ENCODE results near the gene FARP1.

FARP1 gene

DNA sequence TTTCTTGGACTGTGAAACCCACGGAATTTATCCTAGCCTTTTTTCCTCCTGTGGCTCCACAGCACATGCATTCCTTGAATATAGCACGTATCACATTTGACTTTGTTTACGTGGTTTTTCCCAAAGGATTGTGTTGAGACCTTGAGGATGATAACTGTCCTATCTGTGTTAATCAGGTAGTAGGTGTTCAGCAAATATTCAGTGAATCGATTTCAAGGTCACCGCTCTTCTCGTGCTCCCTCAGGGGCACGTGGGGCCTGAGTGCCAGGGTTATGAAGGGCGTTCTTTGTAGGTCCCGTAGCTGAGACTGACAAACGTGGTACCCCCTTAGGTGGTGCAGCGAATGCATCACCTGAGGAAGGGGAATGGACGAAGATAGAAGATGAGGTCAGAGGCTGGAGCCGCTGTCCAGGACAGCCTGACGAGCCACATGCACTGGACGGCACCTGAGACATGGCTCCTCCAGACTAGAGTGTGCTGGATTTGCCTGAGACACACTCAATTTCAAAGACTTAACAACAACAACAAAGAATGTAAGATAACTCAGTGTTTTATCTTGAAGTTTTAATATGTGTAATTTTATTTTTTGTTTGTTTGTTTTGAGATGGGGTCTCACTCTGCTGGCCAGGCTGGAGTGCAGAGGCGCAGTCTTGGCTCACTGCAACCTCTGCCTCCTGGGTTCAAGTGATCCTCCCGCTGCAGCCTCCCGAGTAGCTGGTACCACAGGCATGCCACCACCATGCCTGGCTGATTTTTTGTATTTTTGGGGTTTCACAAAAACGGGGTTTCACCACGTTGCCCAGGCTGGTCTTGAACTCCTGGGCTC, 165.4 kb downstream of the FARP1 start:
- no peak for DNase-seq (ENCODE audit: low read depth in 2 of 2)

GRCh38 chr13:98309569-98310335, 166.9 kb downstream of the FARP1 start:
- no peak for DNase-seq (ENCODE audit: low read depth in 2 of 2)

- no peak for DNase-seq (ENCODE audit: low read depth in 2 of 2)
These were observed 167.7 kb downstream of the FARP1 start for GRCh38 chr13:98310485-98311199.

GRCh38 chr13:98311200-98311548, 168.3 kb downstream of the FARP1 start:
- no peak for DNase-seq (ENCODE audit: low read depth in 2 of 2)

DNA sequence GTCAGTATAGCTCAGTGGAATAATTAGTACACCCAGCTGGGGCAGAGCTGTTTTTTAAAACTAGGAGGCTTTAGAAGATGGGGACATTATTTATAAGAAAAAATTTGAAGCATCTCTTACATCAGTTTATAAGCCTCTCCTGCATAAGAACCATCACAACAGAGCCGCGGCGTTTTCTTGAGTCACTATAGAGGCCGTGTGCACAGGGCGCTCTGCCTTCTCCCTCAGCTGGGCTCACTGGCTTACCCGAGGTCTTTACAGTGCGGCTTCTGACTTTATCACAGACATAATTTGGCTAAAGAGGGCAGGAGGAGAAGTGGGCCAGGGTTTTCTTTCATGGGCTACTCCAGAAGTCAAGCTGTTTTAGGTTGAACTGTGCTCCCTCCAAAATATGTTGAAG, 169.7 kb downstream of the FARP1 start:
- DNase-seq (ENCODE audit: low read depth in 2 of 2) = no peak

GRCh38 chr13:98313023-98313921, 170.4 kb downstream of the FARP1 start:
- DNase-seq (ENCODE audit: low read depth in 2 of 2) = no peak

- no peak for DNase-seq (ENCODE audit: low read depth in 2 of 2)
These were observed 171.0 kb downstream of the FARP1 start for GRCh38 chr13:98313922-98314292.

GRCh38 chr13:98315466-98315865, 172.6 kb downstream of the FARP1 start:
- no peak for DNase-seq (ENCODE audit: low read depth in 2 of 2)

GRCh38 chr13:98315902-98316301, 173.0 kb downstream of the FARP1 start:
- no peak for DNase-seq (ENCODE audit: low read depth in 2 of 2)

DNA sequence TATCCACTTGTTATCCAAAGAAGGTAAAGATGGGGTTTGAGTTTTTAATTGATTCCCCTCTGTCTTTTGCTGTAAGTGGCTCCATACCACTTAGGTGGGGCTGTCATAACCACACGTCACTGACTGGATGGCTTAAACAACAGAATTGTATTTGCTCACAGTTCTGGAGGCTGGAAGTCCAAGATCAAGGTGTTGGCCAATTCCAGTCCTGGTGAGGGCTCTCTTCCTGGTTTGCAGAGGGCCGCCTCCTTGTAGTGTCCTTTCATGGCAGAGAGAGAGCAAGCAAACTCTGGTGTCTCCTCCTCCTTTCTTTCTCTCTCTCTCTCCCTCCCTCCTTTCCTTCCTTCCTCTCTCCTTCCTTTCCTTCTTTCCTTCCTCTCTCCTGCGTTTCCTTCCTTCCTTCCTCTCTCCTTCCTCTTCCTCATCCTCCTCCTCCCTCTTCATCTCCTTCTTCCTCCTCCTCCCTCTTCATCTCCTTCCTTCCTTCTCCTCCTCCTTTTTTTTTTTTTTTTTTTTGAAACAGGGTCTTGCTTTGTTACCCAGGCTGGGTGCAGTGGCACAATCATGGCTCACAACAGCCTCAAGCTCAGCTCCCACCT, 174.8 kb downstream of the FARP1 start:
- no peak for DNase-seq (ENCODE audit: low read depth in 2 of 2)

DNA sequence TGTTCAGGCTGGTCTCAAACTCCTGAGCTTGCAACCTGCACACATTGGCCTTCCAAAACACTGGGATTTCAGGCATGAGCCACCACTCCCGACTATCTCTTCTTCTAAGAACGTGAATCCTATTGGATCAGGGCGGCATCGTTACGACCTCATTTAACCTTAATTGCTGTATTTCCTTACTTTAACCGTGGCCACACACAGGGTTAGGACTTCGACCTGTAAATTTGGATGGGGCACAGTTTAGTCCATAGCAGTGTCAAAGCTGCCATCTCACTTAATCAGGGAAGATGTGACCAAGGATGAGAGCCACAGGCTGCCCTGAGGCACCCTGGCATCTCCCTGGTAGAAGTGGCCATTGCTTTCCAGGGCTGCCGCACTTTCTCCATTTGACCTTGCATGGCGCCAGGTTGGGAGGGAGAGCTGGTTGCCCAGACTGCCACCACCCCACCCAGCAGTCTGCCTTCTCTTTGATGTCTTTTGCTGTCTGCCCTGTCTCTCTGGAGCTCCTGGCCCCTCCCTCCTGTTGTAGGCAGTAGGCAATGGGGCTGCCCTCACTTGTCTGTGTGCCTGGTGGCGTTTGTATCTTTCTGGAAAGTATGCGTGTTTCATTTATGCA, 175.5 kb downstream of the FARP1 start:
- DNase-seq (ENCODE audit: low read depth in 2 of 2) = no peak

GRCh38 chr13:98320561-98321105, 177.7 kb downstream of the FARP1 start:
- no peak for DNase-seq (ENCODE audit: low read depth in 2 of 2)

DNA sequence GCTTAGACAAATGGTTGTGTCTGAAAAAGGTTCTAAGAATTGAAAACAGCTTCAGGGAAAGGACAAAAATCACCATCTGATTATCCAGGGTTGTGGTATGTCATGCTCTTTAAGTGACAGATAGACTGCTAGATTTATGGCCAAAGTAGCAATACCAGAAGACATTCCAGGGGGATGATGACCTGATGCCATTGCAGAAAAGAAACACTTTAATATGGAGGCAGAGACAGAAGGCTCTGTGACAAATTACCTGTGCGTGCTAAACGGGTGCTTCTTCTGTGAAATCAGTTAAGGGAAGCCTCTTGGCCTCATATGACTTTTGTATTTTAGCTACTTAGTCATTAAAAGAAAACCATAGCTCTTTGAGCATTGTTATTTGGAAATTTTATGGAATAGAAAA, 178.5 kb downstream of the FARP1 start:
- no peak for DNase-seq (ENCODE audit: low read depth in 2 of 2)

- no peak for DNase-seq (ENCODE audit: low read depth in 2 of 2)
These were observed 179.3 kb downstream of the FARP1 start for GRCh38 chr13:98322091-98322718.

DNA sequence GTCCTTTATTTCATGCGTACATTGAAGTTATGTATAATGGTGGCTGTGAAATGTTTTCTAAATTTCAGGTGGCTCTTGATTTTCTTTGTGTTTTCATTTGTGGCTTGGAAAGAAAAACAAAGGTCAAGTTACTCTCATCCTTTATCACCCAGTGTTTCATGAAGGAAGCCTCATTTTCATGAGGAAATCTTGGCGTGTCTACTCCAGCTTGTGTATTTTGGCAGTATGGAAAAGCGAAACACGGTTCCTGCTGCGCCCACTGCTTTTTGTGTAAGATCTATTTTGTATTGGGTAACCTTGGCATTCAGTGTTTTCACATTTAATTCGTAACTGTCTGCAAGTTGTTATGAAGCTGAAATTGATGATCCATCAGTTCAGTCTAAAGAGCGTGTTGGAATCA, 181.2 kb downstream of the FARP1 start:
- no peak for DNase-seq (ENCODE audit: low read depth in 2 of 2)

DNA sequence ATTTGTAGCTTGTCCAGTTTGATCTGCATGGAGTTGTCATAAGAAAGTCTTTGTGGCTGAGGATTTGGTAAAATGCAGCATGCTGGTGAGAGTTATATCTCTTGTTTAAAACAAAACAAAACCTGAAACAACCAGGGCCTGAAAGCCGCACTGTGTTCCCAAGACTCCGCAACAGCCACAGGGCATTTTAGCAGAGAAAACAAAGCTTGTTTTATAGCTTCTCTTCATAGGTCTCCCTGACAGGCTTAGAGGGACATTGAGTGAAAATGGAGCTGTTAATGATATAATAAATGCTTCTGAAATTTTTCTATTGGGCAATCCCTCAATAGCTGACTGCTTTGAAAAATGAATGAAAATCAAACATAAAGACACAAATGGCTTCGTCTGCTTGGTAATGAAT, 182.8 kb downstream of the FARP1 start:
- no peak for DNase-seq (ENCODE audit: low read depth in 2 of 2)

- no peak for DNase-seq (ENCODE audit: low read depth in 2 of 2)
These were observed 183.4 kb downstream of the FARP1 start for GRCh38 chr13:98326291-98326690.

GRCh38 chr13:98327371-98328270, 184.7 kb downstream of the FARP1 start:
- DNase-seq (ENCODE audit: low read depth in 2 of 2) = no peak

DNA sequence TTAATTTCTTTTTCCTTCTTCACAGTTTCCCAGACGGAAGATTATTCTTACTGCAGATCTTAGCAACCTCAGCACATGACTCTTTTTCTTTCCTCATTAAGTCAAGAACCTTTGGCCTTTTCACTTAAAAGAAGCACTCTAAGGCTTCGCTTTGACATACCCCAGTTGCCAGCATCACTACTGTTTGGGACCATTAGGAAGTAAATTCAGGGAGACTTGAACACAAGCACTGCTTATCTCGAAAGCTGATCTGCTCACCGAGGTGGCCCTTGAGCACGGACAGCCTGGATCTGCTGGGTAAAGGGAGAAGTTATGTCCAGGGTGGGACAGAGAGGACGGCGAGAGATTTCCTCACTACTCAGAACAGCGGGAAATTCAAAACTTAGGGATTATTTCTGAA, 185.6 kb downstream of the FARP1 start:
- no peak for DNase-seq (ENCODE audit: low read depth in 2 of 2)

Measured in stimulated activated CD4-positive, alpha-beta T cell treated with anti-CD3 and anti-CD28 coated beads, Interleukin-1b, Interleukin-23, amount 100 ng/mL, for 1 hour (primary cell).